ENCODE data around the gene PARL.

Gene PARL

GRCh38 chr3:183921096-183921495, 36.4 kb upstream of the PARL start:
- H3K36me3 ChIP-seq (ENCODE audit: insufficient read depth, low read length), result peaks cover 42% of the 10 kb centered on the region
- TF ChIP-seq POLR2AphosphoS5 (IDR thresholded peaks at IDR 0.05; ENCODE audit: borderline replicate concordance, low read depth, low read length) (no peak), FOXP2 (optimal IDR thresholded peaks at IDR 0.05; ENCODE audit: control extremely low read depth, extremely low read length, insufficient read depth) (no peak), EZH2 (IDR thresholded peaks at IDR 0.05) (no peak)
- no peak overlapping the region for H3K4me3 ChIP-seq
- H3K9me3 ChIP-seq (ENCODE audit: low read depth, low read length), result no peaks in the 10 kb centered on the region
- no peak for DNase-seq (ENCODE audit: low read depth, low spot score)
- no peak overlapping the region for H3K9ac ChIP-seq (ENCODE audit: insufficient read length)
- no peak overlapping the region for H3K27ac ChIP-seq

GRCh38 chr3:183920416-183920815, 35.7 kb upstream of the PARL start:
- H3K4me3 ChIP-seq, result no peak overlapping the region
- DNase-seq (ENCODE audit: low read depth, low spot score), result no peak
- H3K27ac ChIP-seq, result no peak overlapping the region
- H3K36me3 ChIP-seq (ENCODE audit: insufficient read depth, low read length), result peaks cover 39% of the 10 kb centered on the region
- no peaks in the 10 kb centered on the region for H3K9me3 ChIP-seq (ENCODE audit: low read depth, low read length)
- H3K9ac ChIP-seq (ENCODE audit: insufficient read length), result no peak overlapping the region
- no peak for TF ChIP-seq POLR2AphosphoS5 (IDR thresholded peaks at IDR 0.05; ENCODE audit: borderline replicate concordance, low read depth, low read length)
- TF ChIP-seq FOXP2 (optimal IDR thresholded peaks at IDR 0.05; ENCODE audit: control extremely low read depth, extremely low read length, insufficient read depth), result no peak
- TF ChIP-seq EZH2 (IDR thresholded peaks at IDR 0.05), result no peak

GRCh38 chr3:183918178-183918577, 33.5 kb upstream of the PARL start:
- no peak for DNase-seq (ENCODE audit: low read depth, low spot score)
- Histone ChIP-seq H3K4me3 (no peak overlapping the region), H3K36me3 (ENCODE audit: insufficient read depth, low read length) (peaks cover 21% of the 10 kb centered on the region; the same call in 1 of the 2 replicates), H3K27ac (no peak overlapping the region), H3K9ac (ENCODE audit: insufficient read length) (no peak overlapping the region), H3K9me3 (ENCODE audit: low read depth, low read length) (no peaks in the 10 kb centered on the region)
- TF ChIP-seq POLR2AphosphoS5 (IDR thresholded peaks at IDR 0.05; ENCODE audit: borderline replicate concordance, low read depth, low read length) (no peak), EZH2 (IDR thresholded peaks at IDR 0.05) (no peak), FOXP2 (optimal IDR thresholded peaks at IDR 0.05; ENCODE audit: control extremely low read depth, extremely low read length, insufficient read depth) (no peak)

GRCh38 chr3:183917776-183918175, 33.1 kb upstream of the PARL start:
- no peak for TF ChIP-seq EZH2 (IDR thresholded peaks at IDR 0.05)
- TF ChIP-seq FOXP2 (optimal IDR thresholded peaks at IDR 0.05; ENCODE audit: control extremely low read depth, extremely low read length, insufficient read depth), result no peak
- TF ChIP-seq POLR2AphosphoS5 (IDR thresholded peaks at IDR 0.05; ENCODE audit: borderline replicate concordance, low read depth, low read length), result no peak
- Histone ChIP-seq H3K36me3 (ENCODE audit: insufficient read depth, low read length) (peaks cover 17% of the 10 kb centered on the region; the same call in 1 of the 2 replicates), H3K9ac (ENCODE audit: insufficient read length) (no peak overlapping the region), H3K27ac (no peak overlapping the region), H3K4me3 (no peak overlapping the region), H3K9me3 (ENCODE audit: low read depth, low read length) (no peaks in the 10 kb centered on the region)
- DNase-seq (ENCODE audit: low read depth, low spot score), result no peak

- Histone ChIP-seq H3K36me3 (ENCODE audit: insufficient read depth, low read length) (no peaks in the 10 kb centered on the region; the same call in 1 of the 2 replicates), H3K9me3 (ENCODE audit: low read depth, low read length) (no peaks in the 10 kb centered on the region), H3K9ac (ENCODE audit: insufficient read length) (no peak overlapping the region), H3K27ac (no peak overlapping the region), H3K4me3 (no peak overlapping the region)
- no peak for TF ChIP-seq POLR2AphosphoS5 (IDR thresholded peaks at IDR 0.05; ENCODE audit: borderline replicate concordance, low read depth, low read length)
- no peak for TF ChIP-seq EZH2 (IDR thresholded peaks at IDR 0.05)
- no peak for TF ChIP-seq FOXP2 (optimal IDR thresholded peaks at IDR 0.05; ENCODE audit: control extremely low read depth, extremely low read length, insufficient read depth)
- DNase-seq (ENCODE audit: low read depth, low spot score), result no peak
These were observed 30.2 kb upstream of the PARL start for GRCh38 chr3:183914856-183915255.

GRCh38 chr3:183913580-183913920, 28.9 kb upstream of the PARL start:
- Histone ChIP-seq H3K9me3 (ENCODE audit: low read depth, low read length) (no peaks in the 10 kb centered on the region), H3K9ac (ENCODE audit: insufficient read length) (no peak overlapping the region), H3K4me3 (no peak overlapping the region), H3K27ac (no peak overlapping the region), H3K36me3 (ENCODE audit: insufficient read depth, low read length) (no peaks in the 10 kb centered on the region)
- no peak for DNase-seq (ENCODE audit: low read depth, low spot score)
- TF ChIP-seq FOXP2 (optimal IDR thresholded peaks at IDR 0.05; ENCODE audit: control extremely low read depth, extremely low read length, insufficient read depth), result no peak
- no peak for TF ChIP-seq EZH2 (IDR thresholded peaks at IDR 0.05)
- TF ChIP-seq POLR2AphosphoS5 (IDR thresholded peaks at IDR 0.05; ENCODE audit: borderline replicate concordance, low read depth, low read length), result no peak

- H3K36me3 ChIP-seq (ENCODE audit: insufficient read depth, low read length), result no peaks in the 10 kb centered on the region
- no peaks in the 10 kb centered on the region for H3K9me3 ChIP-seq (ENCODE audit: low read depth, low read length)
- no peak overlapping the region for H3K4me3 ChIP-seq
- no peak overlapping the region for H3K9ac ChIP-seq (ENCODE audit: insufficient read length)
- no peak for DNase-seq (ENCODE audit: low read depth, low spot score)
- H3K27ac ChIP-seq, result no peak overlapping the region
- TF ChIP-seq FOXP2 (optimal IDR thresholded peaks at IDR 0.05; ENCODE audit: control extremely low read depth, extremely low read length, insufficient read depth) (no peak), EZH2 (IDR thresholded peaks at IDR 0.05) (no peak), POLR2AphosphoS5 (IDR thresholded peaks at IDR 0.05; ENCODE audit: borderline replicate concordance, low read depth, low read length) (no peak)
These were observed 28.4 kb upstream of the PARL start for GRCh38 chr3:183912895-183913579.

- no peak for DNase-seq (ENCODE audit: low read depth, low spot score)
- H3K27ac ChIP-seq, result no peak overlapping the region
- H3K4me3 ChIP-seq, result no peak overlapping the region
- H3K9me3 ChIP-seq (ENCODE audit: low read depth, low read length), result no peaks in the 10 kb centered on the region
- H3K9ac ChIP-seq (ENCODE audit: insufficient read length), result no peak overlapping the region
- TF ChIP-seq POLR2AphosphoS5 (IDR thresholded peaks at IDR 0.05; ENCODE audit: borderline replicate concordance, low read depth, low read length), result no peak
- TF ChIP-seq EZH2 (IDR thresholded peaks at IDR 0.05), result no peak
- no peak for TF ChIP-seq FOXP2 (optimal IDR thresholded peaks at IDR 0.05; ENCODE audit: control extremely low read depth, extremely low read length, insufficient read depth)
- H3K36me3 ChIP-seq (ENCODE audit: insufficient read depth, low read length), result no peaks in the 10 kb centered on the region
These were observed 27.3 kb upstream of the PARL start for GRCh38 chr3:183911763-183912506.
